ENCODE data around the gene RDH16.

GRCh38 chr12:56995930-56996496, 38.6 kb upstream of the RDH16 start:
- TF ChIP-seq POLR2AphosphoS5 (IDR thresholded peaks at IDR 0.05), result no peak
- no peak for TF ChIP-seq POLR2A (IDR thresholded peaks at IDR 0.05)
- TF ChIP-seq CTCF (IDR thresholded peaks at IDR 0.05), result no peak

All from suprapubic skin (tissue), 4 donors.